Right cardiac atrium (tissue), 5 donors: Measurements from ENCODE around the gene TAB3. TPM values are rescaled to one million over a fixed set of nuclear protein-coding genes. Genes with fewer than 3 reads are reported as not detected.

ENCODE experiments used
- ATAC-seq, 2 donors: fragments of 200-7000 bp; cut with Tn5 transposase; one replicate each; pipeline versions ENCODE4 v1.8.0 to v1.9.1; 2020; ENCODE audit warnings: moderate library complexity in 2 of 2, mild to moderate bottlenecking in 1 of 2
- DNase-seq, 3 donors: peaks; one replicate each; pipeline ENCODE4 v3.0.0-alpha.2; 2020
- H3K27ac ChIP-seq: one replicate; pipeline ENCODE4 v1.5.1; 2013; ENCODE audit warnings: mild to moderate bottlenecking, low read length, control low read depth, moderate library complexity
- H3K27me3 ChIP-seq: one replicate; pipeline ENCODE4 v1.6.1; 2013; ENCODE audit not compliant: control insufficient read depth, insufficient read depth
- H3K4me1 ChIP-seq: one replicate; pipeline ENCODE4 v1.6.1; 2013; ENCODE audit warnings: low read length; ENCODE audit not compliant: control insufficient read depth, insufficient read depth
- H3K4me3 ChIP-seq: one replicate; pipeline ENCODE4 v1.5.1; 2013; ENCODE audit warnings: low read length, control low read depth
- H3K9me3 ChIP-seq: one replicate; pipeline ENCODE4 v1.6.1; 2013; ENCODE audit warnings: low read length; ENCODE audit not compliant: control insufficient read depth
- WGBS: extraction: QIAGEN DNeasy Blood & Tissue Kit; methylation state at CpG from one replicate; pipeline ENCODE4 v1.1.7; 2013; 5-methylcytosine and 5-hydroxymethylcytosine counted together
- intact Hi-C, 4 donors: fragments of 100-400 bp; cut with DNase I; formaldehyde crosslinking; loops; one replicate each; pipeline versions ENCODE4 v1.11.0 to v1.14.0; 2022 to 2023
- long read RNA-seq, 4 donors: library from polyadenylated mRNA; unstranded; transcript quantifications; one replicate each; pipeline ENCODE4 v2.0.0, GENCODE V29; 2020 to 2021
- polyA plus RNA-seq: library from polyadenylated mRNA; stranded (reverse); fragments of 200-250 nt; gene quantifications from one replicate; pipeline ENCODE4 v1.2.3, GENCODE V29; 2013
- total RNA-seq, 4 donors: library from RNA; stranded (reverse); fragmentation: NEBNext Ultra II Directional; extraction: Animal tissue kit (Norgen Biotek cat#: 25700); gene quantifications; one replicate each; pipeline ENCODE4 v1.2.1, GENCODE V29; 2021
- donor health status: healthy with polysubstance abuse.
- donor health status: DM: no; HTN: yes; CAD: no.
- donor health status: DM: no; HTN: no; CAD: no.
- donor health status: DM: no; HTN: yes; CAD: no; lungs with severe emphysema.
- donor health status: DM: yes; HTN: yes; CAD: no.

TAB3 gene
- total RNA-seq (10 to 100 TPM; 14.7 to 22.0 (median 19.1) TPM), polyA plus RNA-seq (6.9 TPM)
- long read RNA-seq, donor 1, partial matches to known transcripts, result 3 of 8 reads
- long read RNA-seq, donor 1, other reads (novel, unspliced or antisense), result 5 of 8 reads
- long read RNA-seq, donor 2, partial matches to known transcripts, result 0 of 1 reads
- long read RNA-seq, donor 2, other reads (novel, unspliced or antisense), result 1 of 1 reads
- long read RNA-seq, donor 3, partial matches to known transcripts, result 0 of 3 reads
- long read RNA-seq, donor 3, other reads (novel, unspliced or antisense), result 3 of 3 reads
- long read RNA-seq, donor 4, partial matches to known transcripts, result 2 of 2 reads
- long read RNA-seq, donor 4, other reads (novel, unspliced or antisense), result 0 of 2 reads

- Histone ChIP-seq H3K27me3 (no peaks in the 10 kb centered on the region), H3K4me3 (peak within 1 kb of the TSS; percentile 76), H3K4me1 (peaks cover 1% of the 10 kb centered on the region), H3K9me3 (no peaks in the 10 kb centered on the region), H3K27ac (peak within 1 kb of the TSS; percentile 83)
- ATAC-seq (peak; percentile 98), DNase-seq (peak; percentile 93 to 98 (median 97))
- under 1% methylated on average over 61 of the region's 62 CpGs for WGBS
- intact Hi-C loops, result no loop called here
Measured at GRCh38 chrX:30889147-30890140, at the start of gene TAB3. Gene TAB3 (minus strand): TSS chrX:30889254. CDS start chrX:30859588, 29,666 bp downstream.

- 85% methylated on average over 5 of the region's 5 CpGs for WGBS
- ATAC-seq, result no peak
- Histone ChIP-seq H3K27ac (no peak overlapping the region), H3K4me3 (no peak overlapping the region), H3K9me3 (no peaks in the 10 kb centered on the region), H3K4me1 (no peaks in the 10 kb centered on the region), H3K27me3 (no peaks in the 10 kb centered on the region)
- intact Hi-C loops, result no loop called here
- DNase-seq, result no peak
Measured at GRCh38 chrX:30938295-30938694, 49.2 kb upstream of the TAB3 start.

- no peak overlapping the region for H3K27ac ChIP-seq
- DNase-seq, result no peak
- no peak overlapping the region for H3K4me3 ChIP-seq
- no peaks in the 10 kb centered on the region for H3K4me1 ChIP-seq
- intact Hi-C loops, result no loop called here
- H3K27me3 ChIP-seq, result no peaks in the 10 kb centered on the region
- H3K9me3 ChIP-seq, result no peaks in the 10 kb centered on the region
- ATAC-seq, result no peak
- WGBS, result 32% methylated on average over 2 of the region's 2 CpGs
Measured at GRCh38 chrX:30935985-30936384, 46.9 kb upstream of the TAB3 start.

GRCh38 chrX:30931920-30932319, 42.9 kb upstream of the TAB3 start:
- DNase-seq (no peak), ATAC-seq (no peak)
- H3K9me3 ChIP-seq, result no peaks in the 10 kb centered on the region
- no peak overlapping the region for H3K27ac ChIP-seq
- H3K27me3 ChIP-seq, result no peaks in the 10 kb centered on the region
- intact Hi-C loops, result no loop called here
- H3K4me1 ChIP-seq, result no peaks in the 10 kb centered on the region
- H3K4me3 ChIP-seq, result no peak overlapping the region
- 97% methylated on average over 1 of the region's 1 CpG for WGBS

- ATAC-seq (no peak), DNase-seq (no peak)
- Histone ChIP-seq H3K27me3 (no peaks in the 10 kb centered on the region), H3K4me3 (no peak overlapping the region), H3K27ac (no peak overlapping the region), H3K9me3 (no peaks in the 10 kb centered on the region), H3K4me1 (no peaks in the 10 kb centered on the region)
- WGBS, result 79% methylated on average over 6 of the region's 6 CpGs
- intact Hi-C loops, result no loop called here
Measured at GRCh38 chrX:30930679-30931078, 41.6 kb upstream of the TAB3 start.

GRCh38 chrX:30930143-30930542, 41.1 kb upstream of the TAB3 start:
- Histone ChIP-seq H3K9me3 (no peaks in the 10 kb centered on the region), H3K27me3 (no peaks in the 10 kb centered on the region), H3K4me1 (no peaks in the 10 kb centered on the region), H3K4me3 (no peak overlapping the region), H3K27ac (no peak overlapping the region)
- WGBS, result 86% methylated on average over 1 of the region's 1 CpG
- DNase-seq (no peak), ATAC-seq (no peak)
- intact Hi-C loops, result no loop called here

GRCh38 chrX:30920271-30920670, 31.2 kb upstream of the TAB3 start:
- intact Hi-C loops, result no loop called here
- no peaks in the 10 kb centered on the region for H3K27me3 ChIP-seq
- no peaks in the 10 kb centered on the region for H3K4me1 ChIP-seq
- H3K4me3 ChIP-seq, result no peak overlapping the region
- no peak for ATAC-seq
- WGBS, result 78% methylated on average over 3 of the region's 3 CpGs
- H3K9me3 ChIP-seq, result no peaks in the 10 kb centered on the region
- no peak overlapping the region for H3K27ac ChIP-seq
- DNase-seq, result no peak

- Histone ChIP-seq H3K4me1 (no peaks in the 10 kb centered on the region), H3K27ac (no peak overlapping the region), H3K27me3 (no peaks in the 10 kb centered on the region), H3K4me3 (no peak overlapping the region), H3K9me3 (no peaks in the 10 kb centered on the region)
- intact Hi-C loops, result no loop called here
- 81% methylated on average over 1 of the region's 1 CpG for WGBS
- no peak for DNase-seq
- ATAC-seq, result no peak
Measured at GRCh38 chrX:30918480-30918879, 29.4 kb upstream of the TAB3 start.

- Histone ChIP-seq H3K4me3 (no peak overlapping the region), H3K27me3 (no peaks in the 10 kb centered on the region), H3K27ac (no peak overlapping the region), H3K9me3 (no peaks in the 10 kb centered on the region), H3K4me1 (no peaks in the 10 kb centered on the region)
- DNase-seq, result no peak
- 85% methylated on average over 2 of the region's 2 CpGs for WGBS
- no peak for ATAC-seq
- intact Hi-C loops, result no loop called here
Measured at GRCh38 chrX:30913492-30913891, 24.4 kb upstream of the TAB3 start.

- H3K9me3 ChIP-seq, result no peaks in the 10 kb centered on the region
Measured at GRCh38 chrX:30910124-30910860, 21.2 kb upstream of the TAB3 start.

More at GRCh38 chrX:30910124-30910860, 21.2 kb upstream of the TAB3 start:
- WGBS, result 49% methylated on average over 7 of the region's 7 CpGs
- Histone ChIP-seq H3K4me3 (no peak overlapping the region), H3K27ac (no peak overlapping the region), H3K4me1 (no peaks in the 10 kb centered on the region), H3K27me3 (no peaks in the 10 kb centered on the region)
- intact Hi-C loops, result no loop called here
- DNase-seq (no peak), ATAC-seq (no peak)
